T-helper 1 cell (primary cell): ENCODE data around the gene IFNLR1.
"Not testable (repeated sequence)": the region's sequence is repeated elsewhere in the genome, so short reads cannot be mapped to it uniquely, and the experiment has no call there.

ENCODE experiments used
- DNase-seq, 5 donors: peaks; one replicate each; pipeline ENCODE4 v3.0.0-alpha.2; 2012 to 2020
- total RNA-seq, 4 donors: gene quantifications; one replicate each; lab custom pipeline; 2026; lab: John Stamatoyannopoulos, UW

IFNLR1 gene
- total RNA-seq: 2.4 to 9.9 (median 5.2) reads per million in 4 donors

GRCh38 chr1:24186993-24187790 is at the start of gene IFNLR1:
IFNLR1 (minus strand) TSS chr1:24187289; CDS start chr1:24187248, 41 bp downstream.
- peak; percentile 59 to 71 (median 66) for DNase-seq

GRCh38 chr1:24235921-24236788 is 49.1 kb upstream of the IFNLR1 start:
- no peak for DNase-seq

GRCh38 chr1:24233684-24234600 is 46.9 kb upstream of the IFNLR1 start:
- DNase-seq: no peak

GRCh38 chr1:24231701-24232100 is 44.6 kb upstream of the IFNLR1 start:
- no peak for DNase-seq

- no peak for DNase-seq
Measured at GRCh38 chr1:24228311-24228710, 41.2 kb upstream of the IFNLR1 start.

GRCh38 chr1:24226749-24227148 is 39.7 kb upstream of the IFNLR1 start:
- peak in 1 of 5 donors; percentile 15 for DNase-seq

- DNase-seq: no peak
Measured at GRCh38 chr1:24224761-24225160, 37.7 kb upstream of the IFNLR1 start.

GRCh38 chr1:24224086-24224485 is 37.0 kb upstream of the IFNLR1 start:
- no peak for DNase-seq

- DNase-seq: no peak
Measured at GRCh38 chr1:24222793-24223192, 35.7 kb upstream of the IFNLR1 start.

GRCh38 chr1:24222008-24222605 is 35.0 kb upstream of the IFNLR1 start:
- no peak for DNase-seq

GRCh38 chr1:24221246-24221645 is 34.2 kb upstream of the IFNLR1 start:
- no peak for DNase-seq

- DNase-seq: no peak
Measured at GRCh38 chr1:24216276-24217074, 29.4 kb upstream of the IFNLR1 start.

GRCh38 chr1:24215226-24215814 is 28.2 kb upstream of the IFNLR1 start:
- no peak for DNase-seq

GRCh38 chr1:24212376-24212775 is 25.3 kb upstream of the IFNLR1 start:
- no peak for DNase-seq

GRCh38 chr1:24210195-24210627 is 23.1 kb upstream of the IFNLR1 start:
- DNase-seq: no peak

- DNase-seq: no peak
Measured at GRCh38 chr1:24209097-24209496, 22.0 kb upstream of the IFNLR1 start.

GRCh38 chr1:24207709-24208108 is 20.6 kb upstream of the IFNLR1 start:
- DNase-seq: no peak

GRCh38 chr1:24207395-24207687 is 20.3 kb upstream of the IFNLR1 start:
- DNase-seq: not testable (repeated sequence)

- no peak for DNase-seq
Measured at GRCh38 chr1:24206516-24207394, 19.7 kb upstream of the IFNLR1 start.

- DNase-seq: no peak
Measured at GRCh38 chr1:24206083-24206464, 19.0 kb upstream of the IFNLR1 start.
